GM19397 (cell line): Measurements from ENCODE around the gene DIAPH3.
A peak's percentile ranks its signal among the peaks of the same experiment; 100 is the strongest.

Source experiments
- ATAC-seq: cut with Tn5 transposase; IDR thresholded peaks from one replicate; pipeline ENCODE4 v1.9.1; 2021; ENCODE audit warnings: mild to moderate bottlenecking, moderate library complexity; ENCODE audit not compliant: unreplicated experiment

Gene DIAPH3

DNA sequence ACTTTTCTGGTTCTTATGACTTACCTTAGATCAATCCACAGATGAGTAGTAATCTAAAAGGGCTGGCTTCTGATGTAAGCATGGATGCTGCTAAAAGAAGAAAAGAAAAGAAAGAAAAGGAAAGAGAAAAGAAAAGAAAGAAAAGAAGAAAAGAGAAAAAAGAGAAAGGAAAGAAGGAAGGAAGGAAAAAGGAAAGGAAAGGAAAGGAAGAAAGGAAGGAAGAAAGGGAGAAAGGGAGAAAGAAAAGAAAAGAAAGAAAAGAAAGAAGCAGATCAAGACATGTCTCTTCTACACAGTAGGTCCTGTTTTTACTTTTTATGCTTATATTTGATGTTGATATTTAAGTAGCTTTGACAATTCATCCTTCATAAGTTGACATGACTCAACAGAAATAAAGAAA lies 421.3 kb downstream of the DIAPH3 start:
- ATAC-seq = no peak

DNA sequence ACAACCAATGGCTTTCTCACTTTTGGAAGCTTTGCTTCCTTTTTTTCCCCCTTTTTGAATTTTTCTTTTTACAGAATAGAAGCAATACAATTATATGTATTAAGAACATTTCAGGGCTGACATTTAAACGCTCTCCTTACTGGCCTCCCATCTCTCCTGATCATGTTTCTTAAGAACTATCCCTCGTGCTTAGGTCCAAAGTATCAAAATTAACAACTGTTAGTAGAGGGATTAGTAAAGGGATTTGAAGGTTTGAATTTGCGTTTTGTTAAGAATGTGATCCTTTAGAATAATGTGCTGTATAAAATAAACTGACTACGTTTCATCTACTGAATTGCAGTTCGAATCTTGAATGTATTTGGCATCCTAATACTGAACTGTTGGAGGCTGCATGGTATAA lies 424.8 kb downstream of the DIAPH3 start:
- no peak for ATAC-seq

DNA sequence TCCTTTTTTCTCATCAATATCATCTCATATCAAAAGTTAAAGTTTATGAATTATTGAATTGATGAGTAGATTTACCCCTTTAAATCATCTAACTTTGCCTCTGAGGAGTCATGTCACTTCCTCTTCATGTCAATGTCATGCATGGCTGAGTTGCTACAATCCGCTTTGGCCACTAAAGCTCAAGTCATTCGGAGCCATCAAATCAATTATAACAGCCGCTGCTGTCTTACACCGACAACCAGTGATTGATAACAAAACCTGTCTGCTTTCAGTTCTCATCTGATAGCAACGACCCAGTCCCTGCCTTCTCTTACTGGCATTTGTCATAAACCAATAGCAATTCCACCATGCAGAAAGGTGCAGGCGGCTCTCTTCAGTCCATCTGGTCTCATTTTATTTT lies 429.3 kb downstream of the DIAPH3 start:
- peak; percentile 99 for ATAC-seq

DNA sequence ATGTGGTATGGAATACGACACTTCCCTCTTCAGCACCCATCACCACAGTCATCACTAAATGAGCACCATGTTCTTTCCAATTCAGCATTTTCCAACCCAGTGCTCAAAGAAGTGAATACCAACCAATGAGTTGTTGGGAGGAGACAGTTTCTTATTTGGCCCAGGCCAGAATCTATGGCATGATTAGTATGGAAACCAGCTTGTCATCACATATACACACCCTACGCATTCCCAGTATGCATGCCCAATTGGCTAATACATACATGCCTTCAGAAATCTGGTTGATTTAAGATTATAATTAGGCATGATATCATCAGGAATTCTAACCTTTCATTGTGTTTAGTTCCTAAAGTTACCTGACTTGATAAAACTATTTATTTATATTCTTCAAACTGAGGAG lies 430.0 kb downstream of the DIAPH3 start:
- ATAC-seq = no peak

DNA sequence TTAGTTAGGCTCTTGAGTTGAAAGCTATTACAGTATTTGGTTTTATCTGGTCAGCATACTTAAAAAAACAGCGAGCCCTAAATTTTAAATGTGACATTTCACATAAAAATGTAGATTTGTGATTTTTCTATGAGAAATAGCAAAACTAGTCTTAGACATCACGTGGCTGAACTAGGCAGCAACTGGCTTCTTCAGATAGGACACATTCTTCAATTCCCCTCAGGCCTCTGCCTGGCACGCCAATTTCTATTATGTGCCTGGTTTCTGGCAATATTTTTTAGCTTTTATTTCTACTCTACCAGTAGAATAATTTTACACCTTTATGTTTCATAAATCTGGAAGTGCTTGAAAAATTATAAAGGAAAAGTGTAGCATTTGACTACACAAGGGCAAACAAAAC lies 433.7 kb downstream of the DIAPH3 start:
- no peak for ATAC-seq

DNA sequence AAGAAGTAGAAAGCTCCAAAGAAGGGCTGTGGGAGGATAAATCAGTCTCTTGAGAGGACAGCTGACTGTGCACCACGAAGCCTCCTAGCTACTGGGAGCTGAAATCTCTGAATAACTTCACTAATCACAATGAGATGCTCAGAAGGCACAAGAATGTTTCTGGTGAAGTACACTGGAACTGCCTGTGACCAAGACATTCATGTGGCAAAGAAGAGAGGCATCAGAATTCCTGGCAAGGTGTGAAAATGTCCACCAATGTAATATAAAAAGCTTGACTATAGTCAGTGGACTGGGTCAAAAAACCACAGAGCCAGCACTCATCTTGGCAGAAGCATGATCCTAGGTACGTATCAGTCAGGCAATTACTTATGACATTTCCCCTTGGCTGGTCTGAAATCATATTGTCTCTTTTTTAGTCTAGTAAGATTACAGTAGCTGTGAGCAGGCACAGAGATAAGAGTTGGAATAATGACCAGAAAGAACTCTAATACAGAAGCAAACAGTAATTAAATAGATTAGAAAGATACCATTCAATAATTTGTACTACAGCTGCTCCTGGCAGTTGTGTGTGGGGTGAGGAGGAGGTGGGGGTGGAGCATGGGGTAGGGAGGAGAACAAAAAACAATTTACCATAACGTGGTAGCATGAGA lies 434.7 kb downstream of the DIAPH3 start:
- no peak for ATAC-seq

DNA sequence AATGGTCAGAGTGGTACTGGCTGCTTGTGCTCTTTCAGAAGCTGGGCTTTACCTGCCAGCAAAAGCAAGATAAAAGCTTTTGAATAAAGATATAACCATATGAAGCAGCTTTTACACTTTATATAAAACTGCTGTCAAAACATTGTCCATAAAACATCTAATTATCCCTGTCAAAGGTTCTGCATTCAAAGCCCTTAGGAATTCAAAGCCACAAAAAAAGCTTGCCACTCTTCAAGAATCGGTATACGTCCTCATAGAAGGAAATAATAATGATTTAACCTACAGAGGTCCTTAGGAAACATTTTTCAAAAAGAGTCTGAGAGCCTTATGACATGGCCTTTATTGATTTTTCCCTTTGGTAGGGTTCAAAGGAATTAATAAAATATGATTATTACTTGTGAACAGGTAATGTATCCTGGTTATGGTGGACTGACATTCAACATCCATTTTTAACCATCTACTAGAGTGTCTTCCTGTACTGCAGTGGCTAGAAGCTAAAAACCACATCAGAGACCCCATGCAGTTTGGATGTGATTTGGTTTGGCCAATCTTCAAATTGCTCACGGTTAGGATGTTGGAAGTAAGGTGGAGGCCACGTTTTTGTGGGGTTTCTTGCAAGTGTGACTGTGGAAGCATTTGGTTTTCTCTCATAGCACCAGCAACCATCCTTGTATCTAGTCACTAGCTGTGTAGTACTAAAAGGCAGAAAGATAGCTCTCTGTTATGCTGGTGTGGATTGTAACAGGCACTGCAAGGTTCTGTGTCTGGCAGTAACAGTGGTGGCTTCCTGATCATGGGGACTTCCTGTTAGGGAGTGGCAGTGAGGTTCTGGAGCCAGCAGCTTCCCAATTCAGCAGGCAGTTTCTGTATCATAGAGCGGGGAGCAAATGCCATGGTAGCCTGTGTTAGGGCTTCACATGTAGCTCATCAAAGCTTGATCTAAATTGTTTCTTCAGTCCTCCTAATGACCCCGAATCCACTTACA lies 441.5 kb downstream of the DIAPH3 start:
- no peak for ATAC-seq

DNA sequence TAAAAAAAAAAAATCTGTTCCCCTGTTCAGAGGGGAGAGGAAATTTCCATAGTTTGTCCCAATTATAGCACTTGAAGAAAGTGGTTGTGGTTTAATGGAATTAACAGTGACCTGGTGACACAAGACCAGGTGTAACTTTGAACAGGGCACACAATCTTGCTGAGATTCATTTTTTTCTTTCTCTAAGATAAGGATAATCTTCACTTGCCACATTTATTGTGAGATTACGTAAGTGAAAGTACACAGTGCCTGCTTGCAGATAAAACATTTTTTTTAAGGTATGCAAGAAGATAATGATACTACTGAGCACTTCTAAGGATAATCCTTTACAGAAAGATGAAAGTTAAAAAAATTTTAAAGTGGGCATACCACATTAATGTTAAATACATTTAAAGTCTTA lies 448.1 kb downstream of the DIAPH3 start:
- ATAC-seq = no peak

DNA sequence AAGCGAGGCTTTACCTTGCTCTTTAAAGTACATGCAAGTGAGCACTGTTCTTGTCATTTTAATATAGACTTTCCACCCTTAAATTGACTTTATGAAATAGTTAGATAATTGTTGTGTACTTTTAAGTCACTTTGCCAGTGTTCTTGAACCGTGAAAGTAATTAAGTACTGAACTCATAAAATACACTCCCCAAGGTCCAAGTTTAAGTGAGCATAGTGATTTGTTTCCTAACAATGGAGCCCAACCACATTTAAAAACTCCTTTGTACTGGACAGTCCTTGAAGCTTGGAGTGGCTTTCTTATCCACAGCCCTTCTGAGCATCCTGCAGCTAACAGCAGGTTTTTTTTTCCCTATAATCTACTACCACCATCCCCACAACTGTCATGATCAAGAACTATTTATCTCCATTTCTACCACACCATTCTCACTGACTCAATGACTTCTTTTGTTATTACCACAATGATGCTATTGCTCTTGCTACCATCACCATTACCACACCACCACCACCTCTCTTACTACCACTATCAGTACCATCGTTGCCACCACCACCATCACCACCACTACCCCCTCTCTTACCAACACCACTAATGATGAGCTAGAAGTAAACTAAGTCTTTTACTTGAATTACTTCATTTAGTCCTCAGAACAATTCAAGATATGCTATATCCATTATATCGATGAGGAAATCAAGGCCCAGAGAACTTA lies 452.6 kb downstream of the DIAPH3 start:
- ATAC-seq = no peak

DNA sequence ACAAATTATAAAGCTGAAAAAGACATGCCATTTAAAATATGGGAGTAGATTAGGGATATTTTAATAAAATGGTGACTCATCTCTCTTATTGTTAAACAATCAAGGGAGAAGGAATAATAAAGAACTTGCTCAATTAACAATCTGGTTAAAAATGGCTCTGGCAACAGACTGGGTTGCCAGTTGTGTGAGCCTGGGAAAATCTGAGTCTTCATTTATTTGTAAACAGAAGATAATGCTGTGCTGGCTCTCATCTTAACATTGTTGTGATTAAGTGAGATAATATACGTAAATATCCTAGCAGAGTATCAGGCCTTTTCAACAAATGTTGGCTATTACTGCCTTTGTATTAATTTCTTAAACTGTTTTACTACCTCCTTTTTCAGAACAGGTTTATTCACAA lies 453.3 kb downstream of the DIAPH3 start:
- no peak for ATAC-seq

DNA sequence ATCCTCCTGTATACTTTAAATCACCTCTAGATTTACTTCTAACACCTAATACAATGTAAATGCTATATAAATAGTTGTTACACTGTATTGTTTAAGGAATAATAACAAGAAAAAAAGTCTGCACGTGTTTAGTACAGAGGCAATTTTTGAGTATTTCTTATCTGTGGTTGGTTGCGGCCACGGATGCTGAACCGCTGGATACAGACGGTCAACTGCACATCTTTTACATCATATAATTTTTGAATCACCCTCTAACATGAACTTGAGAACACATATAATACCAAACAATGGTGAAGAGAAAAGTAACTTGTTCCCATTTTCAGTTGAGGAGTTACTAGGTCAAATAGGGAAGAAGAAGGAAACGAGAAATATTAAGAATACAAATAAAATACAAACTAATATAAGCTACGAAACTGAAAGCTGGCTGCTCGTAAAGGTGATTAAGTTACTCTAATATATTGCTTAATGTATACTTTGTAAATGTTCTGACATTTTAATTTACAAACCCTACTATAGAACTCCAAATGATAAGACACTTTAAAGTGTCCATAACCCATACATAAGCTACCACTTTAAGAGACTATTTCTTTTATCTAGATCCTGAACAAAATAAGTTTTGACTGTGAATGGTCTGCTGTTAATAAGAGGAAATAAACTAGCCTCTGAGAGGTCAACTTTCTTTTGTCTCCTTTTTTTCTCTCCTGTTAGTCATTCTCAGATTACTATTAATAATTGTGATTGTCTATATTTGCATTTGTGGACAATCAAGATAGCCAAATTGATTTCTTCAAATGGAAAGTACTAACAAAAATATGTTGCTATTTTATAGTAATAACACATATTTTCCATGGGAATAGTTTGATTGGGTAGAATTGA lies 457.4 kb downstream of the DIAPH3 start:
- no peak for ATAC-seq

DNA sequence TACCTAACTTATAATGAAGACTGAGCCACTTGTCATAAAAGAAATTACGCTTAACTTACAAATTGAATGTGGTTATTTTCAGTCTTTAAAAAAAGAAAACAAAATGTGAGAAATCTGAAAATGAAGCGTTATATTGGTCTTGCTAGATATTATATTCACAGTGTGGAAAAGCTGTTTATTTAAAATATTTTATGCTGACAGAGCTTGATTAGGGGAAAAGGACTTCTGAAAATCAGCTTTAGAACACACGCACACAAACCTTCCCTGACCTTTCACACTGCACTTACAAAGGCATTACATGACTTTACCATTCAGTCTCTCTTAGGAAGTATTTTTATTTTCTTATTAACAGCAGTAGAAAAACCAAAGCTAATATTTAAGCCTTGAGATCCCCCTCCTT lies 461.5 kb downstream of the DIAPH3 start:
- ATAC-seq = no peak

DNA sequence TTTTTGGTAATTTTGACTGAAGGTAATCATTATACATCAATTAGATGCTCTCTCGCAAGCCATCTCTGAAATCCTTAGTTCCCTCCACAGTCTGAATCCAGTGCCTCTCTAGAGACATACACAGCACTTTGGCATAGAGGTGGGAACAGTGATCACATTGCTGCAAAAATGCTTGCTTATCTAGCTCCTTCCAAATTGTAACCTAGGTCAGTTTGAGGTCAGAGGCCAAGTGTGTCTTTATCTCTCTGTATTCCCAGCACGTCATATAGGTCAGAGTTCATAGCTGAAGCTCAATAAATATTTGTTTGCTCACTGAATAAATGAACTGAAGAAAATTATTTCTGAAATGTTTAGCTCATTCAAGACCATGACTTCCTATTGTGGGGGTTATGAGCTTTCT lies 462.5 kb downstream of the DIAPH3 start:
- no peak for ATAC-seq

DNA sequence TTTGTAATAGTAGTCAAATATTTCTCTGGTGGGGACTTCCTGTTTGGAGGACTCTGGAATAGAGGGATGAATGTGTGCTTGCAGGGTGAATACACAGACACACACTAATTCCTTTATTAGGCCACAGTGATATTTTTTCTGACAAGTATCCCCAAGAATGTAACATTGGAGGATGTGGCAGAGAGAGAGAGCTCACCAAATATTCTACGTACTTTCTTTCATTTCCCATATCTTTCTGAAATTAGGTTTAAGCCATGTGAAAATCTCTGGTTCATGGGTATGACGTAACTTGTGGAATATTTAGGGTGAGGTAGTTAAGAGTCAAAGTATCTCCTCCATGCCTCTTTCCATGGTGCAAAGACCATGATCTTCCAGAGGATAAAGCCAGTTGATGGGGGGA lies 463.4 kb downstream of the DIAPH3 start:
- no peak for ATAC-seq

DNA sequence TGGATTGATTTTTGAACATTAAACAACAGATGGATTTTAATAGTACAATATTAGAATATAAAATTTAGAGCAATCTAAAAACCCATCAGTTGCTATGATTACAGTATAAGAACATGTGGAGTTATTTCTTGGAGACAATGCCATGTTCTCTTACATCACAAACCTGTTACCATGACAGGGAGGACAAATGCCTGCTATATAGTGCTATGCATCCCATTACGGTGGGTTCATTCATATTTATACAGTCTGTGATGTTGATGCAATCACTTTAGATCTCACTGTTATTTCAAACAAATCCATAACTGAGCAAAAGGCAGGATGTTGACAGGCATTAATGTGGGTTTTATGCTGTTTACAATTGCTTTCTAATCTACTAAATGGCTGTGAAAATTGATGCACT lies 467.5 kb downstream of the DIAPH3 start:
- no peak for ATAC-seq

DNA sequence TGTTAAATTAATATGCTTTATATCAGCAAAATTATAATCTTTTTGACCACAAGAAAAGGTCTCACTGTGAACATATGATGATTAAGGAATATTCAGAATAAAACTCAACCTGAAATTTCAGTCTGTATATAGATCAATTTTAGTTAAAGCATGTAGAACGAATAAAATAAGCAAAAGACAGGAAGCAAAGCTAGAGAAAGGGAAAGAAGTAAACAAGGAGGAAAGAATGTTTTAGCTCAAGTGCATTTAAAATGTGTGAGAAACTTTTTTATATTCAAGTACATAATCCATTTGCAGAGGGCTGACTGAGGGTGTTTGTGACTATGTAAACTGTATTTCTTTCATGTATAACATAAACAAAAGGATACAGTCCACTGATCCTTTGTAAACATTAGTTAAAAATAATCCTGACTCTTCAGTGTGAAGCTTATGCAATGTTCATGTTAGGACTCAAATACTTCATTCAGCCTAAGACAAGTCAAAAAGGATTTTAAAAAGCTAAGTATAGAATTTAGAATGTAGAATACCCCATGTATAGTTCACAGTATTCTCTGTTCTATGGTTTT lies 472.1 kb downstream of the DIAPH3 start:
- no peak for ATAC-seq

DNA sequence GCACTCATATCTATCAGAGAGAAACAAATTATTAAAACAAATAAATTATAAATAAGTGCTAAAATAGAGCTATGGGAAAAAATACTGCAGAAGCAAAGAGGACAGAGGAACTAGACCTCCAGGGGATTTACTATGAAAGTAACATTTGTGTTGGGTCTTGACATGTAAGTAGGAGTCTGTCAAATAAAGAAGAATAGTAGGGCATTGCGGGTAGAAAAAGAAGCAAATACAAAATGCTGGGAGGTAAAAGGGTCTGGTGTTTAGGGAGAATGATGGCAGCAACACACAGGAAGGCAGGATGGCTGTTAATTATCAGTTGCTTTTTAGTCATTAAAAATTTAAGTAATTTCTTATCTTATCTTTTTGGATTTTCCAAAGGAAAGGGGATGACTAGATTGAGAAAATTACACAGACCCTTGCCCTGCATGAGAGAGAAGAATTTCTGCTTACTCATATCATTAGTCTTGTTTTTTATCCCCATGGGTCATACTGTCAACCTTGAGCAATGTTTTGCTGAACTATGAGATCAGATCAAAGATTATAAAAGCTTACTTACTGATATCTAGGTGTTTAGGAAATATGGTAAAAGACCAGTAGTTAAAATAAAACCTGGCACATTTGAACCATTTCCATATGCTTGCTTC lies 472.7 kb downstream of the DIAPH3 start:
- no peak for ATAC-seq

DNA sequence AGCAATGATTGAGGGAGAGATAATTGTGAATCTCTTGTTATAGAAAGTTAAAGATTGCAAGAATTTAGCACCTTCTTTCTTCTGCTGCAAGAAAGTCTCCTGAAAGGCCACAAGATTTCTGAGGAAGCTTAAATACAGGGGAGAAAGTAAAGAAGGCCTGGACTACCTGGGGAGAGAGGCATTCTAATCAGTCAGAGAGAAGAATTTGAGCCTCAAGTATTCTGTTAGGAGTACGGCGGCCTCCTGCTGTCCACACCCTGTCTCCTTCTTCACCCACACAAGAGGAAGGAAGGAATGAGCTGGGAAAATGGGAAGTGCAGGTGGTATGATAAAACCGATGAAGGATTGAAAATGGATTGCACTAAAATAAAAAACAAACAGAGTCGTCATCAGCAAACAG lies 474.7 kb downstream of the DIAPH3 start:
- ATAC-seq = no peak

DNA sequence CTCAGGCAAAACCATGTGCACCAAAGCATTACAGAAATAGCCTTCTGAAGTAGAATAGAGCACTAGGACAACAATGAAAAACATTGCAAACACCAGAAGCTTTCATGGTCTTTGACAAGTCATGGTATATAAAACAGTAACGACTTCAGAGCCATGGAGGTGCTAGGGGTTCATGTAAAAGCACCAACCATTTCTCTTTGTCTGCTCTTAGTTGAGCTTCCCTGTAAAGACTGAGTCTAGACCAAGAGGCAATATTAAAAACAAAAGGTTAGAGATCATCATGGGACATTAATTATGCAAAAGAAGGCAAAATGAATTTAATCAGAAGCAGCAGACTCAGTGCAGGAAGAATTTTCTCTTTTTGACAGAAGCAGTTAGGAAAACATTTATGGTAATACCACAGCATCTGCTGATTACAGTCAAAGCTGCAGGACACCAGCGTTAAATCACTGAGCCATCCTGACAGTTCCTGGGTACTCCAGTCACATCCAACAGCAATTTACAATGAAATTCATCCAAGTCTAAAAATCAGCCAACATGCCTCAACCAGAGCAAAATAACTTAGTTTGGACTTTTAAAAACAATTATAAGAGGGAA lies 476.8 kb downstream of the DIAPH3 start:
- no peak for ATAC-seq

DNA sequence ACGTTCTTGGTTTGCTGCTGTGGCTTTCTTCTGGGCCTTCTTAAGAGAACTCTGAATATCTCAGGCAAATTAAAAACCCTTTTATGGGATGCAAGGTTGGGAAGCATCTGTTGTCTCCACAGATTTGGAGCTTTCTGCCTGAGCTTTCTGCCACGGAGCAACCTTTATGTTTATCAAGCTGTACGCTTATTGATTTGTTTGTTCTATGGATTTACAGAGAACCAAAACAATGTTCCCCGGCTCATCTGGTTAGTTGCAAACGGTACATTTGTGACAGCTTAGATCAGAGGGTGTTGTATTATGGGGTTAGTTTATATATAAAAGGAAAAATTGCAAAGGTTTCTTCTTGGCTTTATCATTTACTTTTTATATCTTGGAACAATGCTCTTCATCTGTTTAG lies 479.6 kb downstream of the DIAPH3 start:
- ATAC-seq = no peak
